Measurements from ENCODE around the gene OR9G4.

OR9G4 gene

GRCh38 chr11:56720513-56720912 is 28.0 kb downstream of the OR9G4 start:
- H3K4me1 ChIP-seq (ENCODE audit: insufficient read depth, low read length, severe bottlenecking): no peaks in the 10 kb centered on the region

GRCh38 chr11:56716379-56716854 is 32.1 kb downstream of the OR9G4 start:
- H3K36me3 ChIP-seq (ENCODE audit: insufficient read depth, low read length): no peaks in the 10 kb centered on the region
- H3K4me3 ChIP-seq (ENCODE audit: low read depth, low read length, poor library complexity, severe bottlenecking): no peak overlapping the region
- H3K27ac ChIP-seq (ENCODE audit: low read depth, low read length, poor library complexity, severe bottlenecking): no peak overlapping the region
- H3F3A ChIP-seq (ENCODE audit: insufficient read depth, low read length): no peaks in the 10 kb centered on the region
- no peaks in the 10 kb centered on the region for H3K9me2 ChIP-seq (ENCODE audit: low read depth, low read length)
- no peaks in the 10 kb centered on the region for H3K9me3 ChIP-seq (ENCODE audit: low read length)
- H3K4me1 ChIP-seq (ENCODE audit: insufficient read depth, low read length, severe bottlenecking): no peaks in the 10 kb centered on the region
- no peak for TF ChIP-seq EZH2 (IDR thresholded peaks at IDR 0.05; ENCODE audit: borderline replicate concordance, low read length)
- no peak for TF ChIP-seq CTCF (IDR thresholded peaks at IDR 0.05; ENCODE audit: low read length)
- no peaks in the 10 kb centered on the region for H3K79me2 ChIP-seq (ENCODE audit: insufficient read depth, low read length)
- no peaks in the 10 kb centered on the region for H4K20me1 ChIP-seq (ENCODE audit: insufficient read depth, low read length)
- no peak overlapping the region for H3K4me2 ChIP-seq (ENCODE audit: low read length)
- H3K27me3 ChIP-seq (ENCODE audit: insufficient read depth, low read length): no peaks in the 10 kb centered on the region
- no peak overlapping the region for H2AFZ ChIP-seq (ENCODE audit: low read length)
- no peak overlapping the region for H3K9ac ChIP-seq (ENCODE audit: low read length)

More at GRCh38 chr11:56720513-56720912, 28.0 kb downstream of the OR9G4 start:
- Histone ChIP-seq H3K9me2 (ENCODE audit: low read depth, low read length) (no peaks in the 10 kb centered on the region), H3K79me2 (ENCODE audit: insufficient read depth, low read length) (no peaks in the 10 kb centered on the region), H3K9ac (ENCODE audit: low read length) (no peak overlapping the region), H3F3A (ENCODE audit: insufficient read depth, low read length) (no peaks in the 10 kb centered on the region), H3K27me3 (ENCODE audit: insufficient read depth, low read length) (no peaks in the 10 kb centered on the region), H2AFZ (ENCODE audit: low read length) (no peak overlapping the region), H4K20me1 (ENCODE audit: insufficient read depth, low read length) (no peaks in the 10 kb centered on the region), H3K36me3 (ENCODE audit: insufficient read depth, low read length) (no peaks in the 10 kb centered on the region), H3K9me3 (ENCODE audit: low read length) (no peaks in the 10 kb centered on the region), H3K27ac (ENCODE audit: low read depth, low read length, poor library complexity, severe bottlenecking) (no peak overlapping the region), H3K4me2 (ENCODE audit: low read length) (no peak overlapping the region), H3K4me3 (ENCODE audit: low read depth, low read length, poor library complexity, severe bottlenecking) (no peak overlapping the region)
- no peak for TF ChIP-seq CTCF (IDR thresholded peaks at IDR 0.05; ENCODE audit: low read length)
- no peak for TF ChIP-seq EZH2 (IDR thresholded peaks at IDR 0.05; ENCODE audit: borderline replicate concordance, low read length)

GRCh38 chr11:56714206-56714605 is 34.3 kb downstream of the OR9G4 start:
- no peaks in the 10 kb centered on the region for H3K9me2 ChIP-seq (ENCODE audit: low read depth, low read length)
- H3K4me3 ChIP-seq (ENCODE audit: low read depth, low read length, poor library complexity, severe bottlenecking): no peak overlapping the region
- H3K9me3 ChIP-seq (ENCODE audit: low read length): no peaks in the 10 kb centered on the region
- no peaks in the 10 kb centered on the region for H4K20me1 ChIP-seq (ENCODE audit: insufficient read depth, low read length)
- no peaks in the 10 kb centered on the region for H3K27me3 ChIP-seq (ENCODE audit: insufficient read depth, low read length)
- no peaks in the 10 kb centered on the region for H3F3A ChIP-seq (ENCODE audit: insufficient read depth, low read length)
- H3K27ac ChIP-seq (ENCODE audit: low read depth, low read length, poor library complexity, severe bottlenecking): no peak overlapping the region
- TF ChIP-seq EZH2 (IDR thresholded peaks at IDR 0.05; ENCODE audit: borderline replicate concordance, low read length) (no peak), CTCF (IDR thresholded peaks at IDR 0.05; ENCODE audit: low read length) (no peak)
- no peaks in the 10 kb centered on the region for H3K4me1 ChIP-seq (ENCODE audit: insufficient read depth, low read length, severe bottlenecking)
- H3K4me2 ChIP-seq (ENCODE audit: low read length): no peak overlapping the region
- H3K36me3 ChIP-seq (ENCODE audit: insufficient read depth, low read length): no peaks in the 10 kb centered on the region
- no peaks in the 10 kb centered on the region for H3K79me2 ChIP-seq (ENCODE audit: insufficient read depth, low read length)
- no peak overlapping the region for H2AFZ ChIP-seq (ENCODE audit: low read length)
- H3K9ac ChIP-seq (ENCODE audit: low read length): no peak overlapping the region

Data from OCI-LY1 (cell line).